ENCODE results near the gene CDKN1A. TPM values are rescaled to one million over a fixed set of nuclear protein-coding genes. Genes with fewer than 3 reads are reported as not detected.

The CDKN1A gene
- total and polyA plus RNA-seq, 5 donors from 2014 or later, result 1.4 to 115 (median 1.6) TPM

DNA sequence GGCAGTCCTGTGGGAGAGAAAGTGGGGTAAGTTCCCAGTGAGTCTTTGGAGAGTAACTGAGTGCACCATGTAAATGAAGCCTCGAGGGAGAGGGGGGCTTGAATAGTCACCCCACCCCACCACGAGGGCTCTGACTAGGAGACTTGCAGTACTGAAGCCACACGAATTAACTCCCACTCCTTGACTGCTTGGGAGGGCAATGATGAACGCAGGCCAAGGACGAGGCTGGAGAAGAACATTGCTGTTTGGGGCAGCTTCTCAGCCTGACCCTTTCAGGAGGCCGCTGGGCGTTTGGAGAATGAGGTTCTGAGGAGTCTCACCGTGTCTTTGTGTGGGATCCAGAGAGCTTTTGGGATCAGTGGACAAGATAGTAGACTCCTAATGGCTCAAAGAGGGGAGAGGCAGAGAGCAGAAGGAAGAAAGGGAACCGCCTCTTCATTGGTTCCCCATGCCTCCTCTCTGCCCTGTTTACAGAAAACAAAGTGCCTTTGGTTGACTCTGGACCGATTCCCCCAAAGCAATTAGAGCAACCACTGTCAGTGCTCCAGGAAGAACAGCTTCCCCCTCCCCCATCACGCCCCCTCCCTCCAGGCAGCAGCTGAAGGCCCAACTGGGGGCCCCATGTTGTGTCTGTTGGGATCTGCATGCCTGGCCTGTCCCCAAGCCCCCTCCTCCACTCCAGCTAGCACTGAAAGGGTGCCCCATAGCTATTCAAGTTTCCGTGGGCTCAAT is 41.7 kb upstream of the CDKN1A start:
- no peak overlapping the region for H3K27ac Mint-ChIP-seq
- H3K4me1 Mint-ChIP-seq, result no peaks in the 10 kb centered on the region
- H3K9me3 Mint-ChIP-seq, result no peaks in the 10 kb centered on the region
- H3K9me3 ChIP-seq (ENCODE audit: control insufficient read depth in 2 of 2, low read length in 2 of 2), result no peaks in the 10 kb centered on the region
- H3K4me3 Mint-ChIP-seq, result no peak overlapping the region
- no peak for ATAC-seq (ENCODE audit: low read depth in 2 of 2)
- no peaks in the 10 kb centered on the region for H3K36me3 Mint-ChIP-seq
- H3K4me1 ChIP-seq (ENCODE audit: control insufficient read depth, insufficient read depth, low read length, poor library complexity, severe bottlenecking), result no peaks in the 10 kb centered on the region
- no peak for DNase-seq
- no peaks in the 10 kb centered on the region for H3K36me3 ChIP-seq (ENCODE audit: control insufficient read depth, insufficient read depth, low read length)
- H3K27me3 Mint-ChIP-seq, result peaks cover 5% of the 10 kb centered on the region
- H3K27me3 ChIP-seq (ENCODE audit: control insufficient read depth, insufficient read depth, low read length), result no peaks in the 10 kb centered on the region
- no peak overlapping the region for H3K4me3 ChIP-seq (ENCODE audit: low read depth, low read length)
- no peak overlapping the region for H3K27ac ChIP-seq (ENCODE audit: insufficient read depth, low read length, poor library complexity, severe bottlenecking)

DNA sequence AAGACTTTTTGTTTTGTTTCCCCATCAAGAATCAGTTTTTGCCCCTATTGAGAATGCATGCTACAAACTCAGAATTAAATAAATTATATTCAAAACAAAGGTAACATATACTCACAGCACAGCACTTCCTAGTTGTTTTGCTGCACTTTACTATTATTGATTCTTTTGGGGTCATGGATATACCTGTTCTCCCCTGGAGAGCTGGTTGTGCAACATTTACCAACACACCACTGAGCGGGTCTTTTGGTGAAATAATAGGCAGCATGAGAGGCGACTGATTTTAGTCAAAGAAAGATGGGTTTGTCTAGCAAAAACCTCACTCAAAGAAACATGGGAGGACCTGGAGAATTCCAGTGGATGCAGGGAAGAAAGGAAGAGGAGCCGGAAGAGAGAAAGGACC is 39.9 kb upstream of the CDKN1A start:
- no peak overlapping the region for H3K27ac Mint-ChIP-seq
- H3K4me1 ChIP-seq (ENCODE audit: control insufficient read depth, insufficient read depth, low read length, poor library complexity, severe bottlenecking), result no peaks in the 10 kb centered on the region
- no peak overlapping the region for H3K4me3 Mint-ChIP-seq
- no peaks in the 10 kb centered on the region for H3K36me3 ChIP-seq (ENCODE audit: control insufficient read depth, insufficient read depth, low read length)
- ATAC-seq (ENCODE audit: low read depth in 2 of 2) (no peak), DNase-seq (no peak)
- H3K36me3 Mint-ChIP-seq, result no peaks in the 10 kb centered on the region
- no peak overlapping the region for H3K27ac ChIP-seq (ENCODE audit: insufficient read depth, low read length, poor library complexity, severe bottlenecking)
- peaks cover 9% of the 10 kb centered on the region for H3K27me3 Mint-ChIP-seq
- H3K4me1 Mint-ChIP-seq, result no peaks in the 10 kb centered on the region
- no peak overlapping the region for H3K4me3 ChIP-seq (ENCODE audit: low read depth, low read length)
- no peaks in the 10 kb centered on the region for H3K9me3 ChIP-seq (ENCODE audit: control insufficient read depth in 2 of 2, low read length in 2 of 2)
- H3K9me3 Mint-ChIP-seq, result no peaks in the 10 kb centered on the region
- no peaks in the 10 kb centered on the region for H3K27me3 ChIP-seq (ENCODE audit: control insufficient read depth, insufficient read depth, low read length)

DNA sequence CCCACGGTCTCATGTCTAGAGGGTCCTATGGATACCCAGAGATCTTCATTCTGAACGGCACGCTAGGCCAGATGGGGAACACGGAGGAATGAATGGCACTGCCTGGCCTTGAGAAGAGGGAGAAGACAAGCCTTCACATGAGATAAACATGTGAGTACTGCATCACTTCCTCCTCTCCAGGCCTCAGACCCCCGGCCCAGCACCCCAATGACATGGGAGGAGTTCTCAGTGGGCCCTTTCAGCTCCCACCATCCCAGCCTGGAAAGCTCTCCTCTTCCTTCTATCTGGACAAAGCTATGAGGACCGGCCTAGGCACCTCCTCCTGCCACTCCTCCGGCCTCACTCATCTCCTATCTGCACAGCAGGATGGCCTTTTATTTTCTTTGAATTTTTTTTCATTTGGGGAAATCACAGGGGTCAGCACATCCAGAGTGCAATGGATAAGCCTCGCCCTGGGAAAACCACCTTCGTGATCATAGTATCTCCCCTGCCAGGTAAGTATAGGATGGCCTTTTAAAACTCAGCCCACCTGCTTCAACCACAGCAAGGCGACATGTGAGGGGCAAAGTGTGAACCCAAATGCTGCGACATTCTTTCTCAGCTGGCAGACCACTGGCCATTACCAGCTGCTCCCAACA is 39.2 kb upstream of the CDKN1A start:
- H3K4me1 Mint-ChIP-seq, result no peaks in the 10 kb centered on the region
- H3K36me3 Mint-ChIP-seq, result no peaks in the 10 kb centered on the region
- no peak overlapping the region for H3K27ac ChIP-seq (ENCODE audit: insufficient read depth, low read length, poor library complexity, severe bottlenecking)
- no peaks in the 10 kb centered on the region for H3K36me3 ChIP-seq (ENCODE audit: control insufficient read depth, insufficient read depth, low read length)
- H3K27ac Mint-ChIP-seq, result no peak overlapping the region
- no peak for ATAC-seq (ENCODE audit: low read depth in 2 of 2)
- no peak overlapping the region for H3K4me3 Mint-ChIP-seq
- no peaks in the 10 kb centered on the region for H3K9me3 Mint-ChIP-seq
- H3K4me1 ChIP-seq (ENCODE audit: control insufficient read depth, insufficient read depth, low read length, poor library complexity, severe bottlenecking), result no peaks in the 10 kb centered on the region
- no peaks in the 10 kb centered on the region for H3K27me3 ChIP-seq (ENCODE audit: control insufficient read depth, insufficient read depth, low read length)
- H3K27me3 Mint-ChIP-seq, result peaks cover 6% of the 10 kb centered on the region
- H3K4me3 ChIP-seq (ENCODE audit: low read depth, low read length), result no peak overlapping the region
- H3K9me3 ChIP-seq (ENCODE audit: control insufficient read depth in 2 of 2, low read length in 2 of 2), result no peaks in the 10 kb centered on the region
- DNase-seq, result no peak

DNA sequence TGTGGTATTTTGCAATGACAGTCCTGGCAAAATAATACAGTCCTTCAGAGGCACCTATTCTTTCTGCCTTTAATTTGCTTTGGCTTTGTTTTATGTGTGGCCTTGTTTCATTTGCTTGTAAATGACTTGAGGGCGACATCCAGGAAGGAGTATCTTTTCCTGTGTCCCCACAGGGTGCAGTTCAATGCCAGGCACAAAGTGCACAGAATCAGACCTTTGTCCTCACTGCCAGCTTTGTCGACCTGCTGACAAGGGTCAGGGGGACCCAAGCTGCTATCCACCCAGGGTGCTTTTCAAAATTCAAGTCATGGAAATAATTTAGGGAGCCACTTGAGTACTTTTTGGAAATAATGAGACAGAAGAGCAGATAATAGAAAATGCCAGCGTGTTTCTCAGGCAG is 37.0 kb upstream of the CDKN1A start:
- Mint-ChIP-seq H3K4me1 (no peaks in the 10 kb centered on the region), H3K4me3 (no peak overlapping the region), H3K36me3 (no peaks in the 10 kb centered on the region), H3K27me3 (peaks cover 15% of the 10 kb centered on the region), H3K9me3 (no peaks in the 10 kb centered on the region), H3K27ac (no peak overlapping the region)
- no peaks in the 10 kb centered on the region for H3K4me1 ChIP-seq (ENCODE audit: control insufficient read depth, insufficient read depth, low read length, poor library complexity, severe bottlenecking)
- H3K36me3 ChIP-seq (ENCODE audit: control insufficient read depth, insufficient read depth, low read length), result no peaks in the 10 kb centered on the region
- no peaks in the 10 kb centered on the region for H3K9me3 ChIP-seq (ENCODE audit: control insufficient read depth in 2 of 2, low read length in 2 of 2)
- DNase-seq (no peak), ATAC-seq (ENCODE audit: low read depth in 2 of 2) (no peak)
- H3K27ac ChIP-seq (ENCODE audit: insufficient read depth, low read length, poor library complexity, severe bottlenecking), result no peak overlapping the region
- no peaks in the 10 kb centered on the region for H3K27me3 ChIP-seq (ENCODE audit: control insufficient read depth, insufficient read depth, low read length)
- no peak overlapping the region for H3K4me3 ChIP-seq (ENCODE audit: low read depth, low read length)

DNA sequence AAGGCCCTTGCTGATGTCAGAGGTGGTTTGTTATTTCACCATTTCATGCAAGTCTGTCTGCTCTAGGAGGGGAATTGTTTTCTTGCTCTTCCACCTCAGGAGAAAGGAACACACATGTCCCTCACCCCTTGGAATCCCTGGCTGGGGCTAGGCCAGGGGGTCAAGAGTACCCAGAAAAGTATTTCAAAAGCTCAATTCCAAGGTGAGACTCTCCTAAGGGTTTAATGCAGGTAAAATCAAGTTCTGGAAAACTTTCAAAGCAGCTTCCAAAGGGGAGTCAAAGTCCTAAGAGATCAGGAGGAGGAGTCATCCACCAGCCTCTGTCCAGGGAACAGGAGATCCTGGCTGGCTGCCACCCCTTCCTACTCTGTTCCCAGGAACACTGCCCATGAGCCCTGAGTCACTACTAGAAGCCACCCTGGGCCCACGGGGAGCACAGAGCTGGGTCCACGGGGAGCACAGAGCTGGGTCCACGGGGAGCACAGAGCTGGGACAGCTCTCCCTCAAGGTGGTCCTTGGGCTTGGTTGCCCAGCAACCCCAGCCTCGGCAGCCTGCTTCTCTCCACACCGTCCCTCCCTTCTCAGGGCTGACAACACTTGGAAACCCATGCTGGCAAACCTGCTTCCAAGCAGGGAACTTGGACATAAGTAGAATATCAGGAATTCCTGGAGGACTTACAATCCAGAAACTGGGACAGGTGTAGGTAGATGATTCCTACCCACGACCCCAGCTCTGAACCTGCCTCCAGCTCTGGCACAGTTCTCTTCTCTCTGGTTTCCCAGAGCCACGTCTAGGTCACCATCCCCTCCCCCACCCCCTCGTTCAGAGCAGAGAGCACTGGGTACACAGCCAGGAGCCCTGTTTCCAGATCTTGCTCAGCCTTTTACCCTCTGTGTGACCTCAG is 35.3 kb upstream of the CDKN1A start:
- no peaks in the 10 kb centered on the region for H3K9me3 Mint-ChIP-seq
- H3K27ac Mint-ChIP-seq, result no peak overlapping the region
- DNase-seq (no peak), ATAC-seq (ENCODE audit: low read depth in 2 of 2) (no peak)
- Histone ChIP-seq H3K4me3 (ENCODE audit: low read depth, low read length) (no peak overlapping the region), H3K27ac (ENCODE audit: insufficient read depth, low read length, poor library complexity, severe bottlenecking) (no peak overlapping the region), H3K36me3 (ENCODE audit: control insufficient read depth, insufficient read depth, low read length) (no peaks in the 10 kb centered on the region), H3K9me3 (ENCODE audit: control insufficient read depth in 2 of 2, low read length in 2 of 2) (no peaks in the 10 kb centered on the region), H3K4me1 (ENCODE audit: control insufficient read depth, insufficient read depth, low read length, poor library complexity, severe bottlenecking) (no peaks in the 10 kb centered on the region), H3K27me3 (ENCODE audit: control insufficient read depth, insufficient read depth, low read length) (no peaks in the 10 kb centered on the region)
- no peaks in the 10 kb centered on the region for H3K4me1 Mint-ChIP-seq
- no peak overlapping the region for H3K4me3 Mint-ChIP-seq
- H3K27me3 Mint-ChIP-seq, result peaks cover 26% of the 10 kb centered on the region
- H3K36me3 Mint-ChIP-seq, result no peaks in the 10 kb centered on the region

DNA sequence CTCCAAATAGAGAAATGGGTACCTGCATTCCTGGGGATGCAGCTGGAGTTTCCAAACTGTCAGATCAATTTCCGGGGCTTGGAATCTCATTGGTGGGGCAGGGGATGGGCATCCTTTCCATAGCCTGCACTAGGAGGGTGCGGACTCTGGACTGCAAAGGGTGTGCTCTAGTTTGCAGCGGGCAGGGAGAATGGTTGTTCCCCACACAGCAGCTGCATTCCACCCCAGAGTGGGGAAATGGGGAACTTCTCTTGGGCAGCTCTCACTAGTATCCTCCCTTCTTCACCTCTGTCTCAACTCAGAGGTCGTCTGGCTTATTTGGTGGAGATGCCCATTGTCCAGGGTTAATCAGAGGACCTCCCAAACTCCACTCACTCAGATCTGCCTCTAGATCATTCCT is 34.5 kb upstream of the CDKN1A start:
- DNase-seq (no peak), ATAC-seq (ENCODE audit: low read depth in 2 of 2) (no peak)
- H3K4me1 ChIP-seq (ENCODE audit: control insufficient read depth, insufficient read depth, low read length, poor library complexity, severe bottlenecking), result no peaks in the 10 kb centered on the region
- Mint-ChIP-seq H3K4me1 (no peaks in the 10 kb centered on the region), H3K36me3 (no peaks in the 10 kb centered on the region), H3K9me3 (no peaks in the 10 kb centered on the region), H3K4me3 (no peak overlapping the region), H3K27me3 (peaks cover 34% of the 10 kb centered on the region), H3K27ac (no peak overlapping the region)
- H3K9me3 ChIP-seq (ENCODE audit: control insufficient read depth in 2 of 2, low read length in 2 of 2), result no peaks in the 10 kb centered on the region
- no peaks in the 10 kb centered on the region for H3K36me3 ChIP-seq (ENCODE audit: control insufficient read depth, insufficient read depth, low read length)
- H3K4me3 ChIP-seq (ENCODE audit: low read depth, low read length), result no peak overlapping the region
- no peaks in the 10 kb centered on the region for H3K27me3 ChIP-seq (ENCODE audit: control insufficient read depth, insufficient read depth, low read length)
- no peak overlapping the region for H3K27ac ChIP-seq (ENCODE audit: insufficient read depth, low read length, poor library complexity, severe bottlenecking)

DNA sequence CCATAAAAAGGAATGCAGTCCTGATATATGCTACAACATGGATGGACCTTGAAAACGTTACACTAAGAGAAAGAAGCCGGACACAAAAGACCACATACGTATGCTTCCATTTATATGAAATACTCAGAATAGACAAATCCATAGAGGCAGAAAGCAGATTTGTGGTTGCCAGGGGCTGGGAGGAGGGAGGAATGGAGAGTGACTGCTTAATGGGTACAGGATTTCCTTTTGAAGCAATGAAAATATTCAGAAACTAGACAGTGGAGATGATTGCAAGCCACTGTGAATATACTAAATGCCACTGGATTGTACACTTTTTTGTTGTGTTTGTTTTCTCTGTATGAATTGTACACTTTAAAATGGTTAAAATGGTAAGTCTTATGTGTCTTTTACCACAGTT is 29.4 kb upstream of the CDKN1A start:
- ATAC-seq (ENCODE audit: low read depth in 2 of 2) (no peak), DNase-seq (no peak)
- no peaks in the 10 kb centered on the region for H3K9me3 Mint-ChIP-seq
- no peaks in the 10 kb centered on the region for H3K4me1 ChIP-seq (ENCODE audit: control insufficient read depth, insufficient read depth, low read length, poor library complexity, severe bottlenecking)
- H3K4me3 ChIP-seq (ENCODE audit: low read depth, low read length), result no peak overlapping the region
- peak overlapping the region in 1 of 3 donors; percentile 60 for H3K27ac Mint-ChIP-seq
- no peaks in the 10 kb centered on the region for H3K9me3 ChIP-seq (ENCODE audit: control insufficient read depth in 2 of 2, low read length in 2 of 2)
- peaks cover 69% of the 10 kb centered on the region for H3K27me3 Mint-ChIP-seq
- no peaks in the 10 kb centered on the region for H3K4me1 Mint-ChIP-seq
- H3K4me3 Mint-ChIP-seq, result no peak overlapping the region
- H3K27ac ChIP-seq (ENCODE audit: insufficient read depth, low read length, poor library complexity, severe bottlenecking), result no peak overlapping the region
- H3K36me3 Mint-ChIP-seq, result no peaks in the 10 kb centered on the region
- peaks cover 8% of the 10 kb centered on the region for H3K27me3 ChIP-seq (ENCODE audit: control insufficient read depth, insufficient read depth, low read length)
- no peaks in the 10 kb centered on the region for H3K36me3 ChIP-seq (ENCODE audit: control insufficient read depth, insufficient read depth, low read length)

Measured in CD4-positive, CD25-positive, alpha-beta regulatory T cell (primary cell).